Stimulated activated CD8-positive, alpha-beta memory T cell treated with anti-CD3 and anti-CD28 coated beads, Interleukin-2, amount 100 ng/mL, for 1 hour (primary cell): ENCODE results near the gene PROP1.
"Not testable (repeated sequence)": the region's sequence is repeated elsewhere in the genome, so short reads cannot be mapped to it uniquely, and the experiment has no call there.

Source experiments
- DNase-seq, 2 donors: peaks; one replicate each; pipeline ENCODE4 v3.0.0-alpha.2; 2020; ENCODE audit warnings: low read depth in 2 of 2

PROP1 gene

DNA sequence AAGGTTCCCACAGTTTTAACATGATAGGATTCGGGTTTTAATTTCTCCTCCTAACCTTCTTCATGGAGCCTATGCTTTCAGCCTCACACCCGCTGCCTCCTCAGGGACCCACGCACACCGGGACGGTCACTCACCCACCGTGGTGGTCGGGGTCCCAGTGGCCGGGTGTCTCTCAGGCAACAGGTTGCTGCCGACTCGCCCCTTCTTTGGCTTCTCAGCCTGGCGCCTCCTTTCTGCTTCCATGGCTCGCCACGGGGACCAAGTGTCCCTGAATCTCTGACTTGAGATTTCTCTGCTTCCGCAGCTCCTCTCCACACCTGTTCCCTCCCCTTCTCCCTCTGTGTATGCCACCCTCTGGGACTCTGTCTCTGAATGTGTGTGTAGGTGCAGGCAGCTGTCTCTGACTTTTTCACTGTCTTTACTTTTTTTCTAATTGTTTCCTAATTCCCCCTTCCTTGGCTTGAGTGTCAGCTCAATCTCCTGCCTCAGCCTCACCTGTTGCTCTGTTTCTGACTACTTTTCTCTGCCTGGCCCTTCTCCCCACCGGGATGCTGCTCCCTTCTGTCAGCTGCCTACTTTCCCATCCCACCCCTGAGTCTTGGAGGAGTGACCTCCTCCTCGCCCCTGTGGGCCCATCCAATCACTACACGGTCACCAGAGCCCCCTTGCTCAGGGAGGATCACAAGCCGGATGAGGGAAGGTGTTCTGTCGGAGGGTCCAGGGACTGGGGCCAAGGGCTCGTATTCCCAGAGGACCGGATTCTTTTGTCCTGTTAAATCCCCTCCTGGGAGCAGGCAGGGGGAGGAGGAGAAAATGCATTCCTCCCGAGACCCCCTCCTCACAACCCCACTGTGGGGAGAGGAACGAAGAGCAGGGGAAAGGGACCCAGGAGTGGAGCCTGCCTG is at the start of gene PROP1:
Gene PROP1 (minus strand): TSS at position 552 of the 905 bp plus-strand sequence. CDS start 309 bp downstream, at position 243.
- no peak for DNase-seq

DNA sequence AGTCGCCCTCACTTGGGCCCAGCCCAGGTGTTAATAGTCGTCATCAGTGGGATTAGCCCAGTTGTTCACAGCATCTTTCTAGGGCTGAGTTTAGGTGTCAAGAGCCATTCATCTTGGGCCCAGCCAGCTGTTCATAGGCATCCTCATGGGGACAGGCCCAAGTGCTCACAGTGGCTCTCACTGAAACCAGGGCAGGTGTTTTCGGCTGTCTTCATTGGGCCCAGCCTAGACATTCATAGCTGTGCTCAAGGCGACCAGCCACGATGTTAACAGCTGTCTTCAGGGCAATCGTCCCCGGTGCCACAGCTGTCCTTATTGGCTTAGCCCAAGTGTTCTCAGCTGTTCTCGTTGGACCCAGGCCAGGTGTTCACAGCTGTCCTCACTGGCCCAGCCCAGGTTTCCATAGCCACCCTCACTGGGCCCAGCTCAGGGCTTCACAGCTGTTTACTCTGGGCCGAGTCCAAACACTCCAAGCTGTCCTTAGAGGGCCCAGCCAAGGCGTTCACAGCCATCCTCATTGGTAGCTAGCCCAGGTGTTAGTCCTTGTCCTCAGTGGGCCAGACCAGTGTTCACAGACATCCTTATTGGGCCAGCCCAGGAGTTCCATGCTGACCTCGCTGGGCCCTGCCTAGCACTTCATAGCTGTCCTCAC is 23.5 kb upstream of the PROP1 start:
- DNase-seq = not testable (repeated sequence)

DNA sequence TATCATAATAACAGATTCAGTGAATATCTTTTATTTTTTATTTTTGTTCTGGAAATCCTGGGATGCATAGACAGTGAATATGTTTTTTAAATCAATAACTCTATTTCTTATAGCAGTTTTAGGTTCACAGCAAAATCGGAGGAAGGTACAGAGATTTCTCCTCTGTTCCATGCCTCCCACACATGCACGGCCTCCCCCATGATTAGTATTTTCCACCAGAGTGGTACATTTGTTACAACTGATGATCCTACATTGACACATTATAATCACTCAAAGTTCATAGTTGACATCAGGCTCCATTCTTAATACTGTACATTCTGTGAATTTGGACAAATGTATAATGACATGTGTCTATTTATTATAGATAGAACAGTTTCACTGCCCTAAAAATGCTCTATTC is 16.7 kb upstream of the PROP1 start:
- DNase-seq = not testable (repeated sequence)

DNA sequence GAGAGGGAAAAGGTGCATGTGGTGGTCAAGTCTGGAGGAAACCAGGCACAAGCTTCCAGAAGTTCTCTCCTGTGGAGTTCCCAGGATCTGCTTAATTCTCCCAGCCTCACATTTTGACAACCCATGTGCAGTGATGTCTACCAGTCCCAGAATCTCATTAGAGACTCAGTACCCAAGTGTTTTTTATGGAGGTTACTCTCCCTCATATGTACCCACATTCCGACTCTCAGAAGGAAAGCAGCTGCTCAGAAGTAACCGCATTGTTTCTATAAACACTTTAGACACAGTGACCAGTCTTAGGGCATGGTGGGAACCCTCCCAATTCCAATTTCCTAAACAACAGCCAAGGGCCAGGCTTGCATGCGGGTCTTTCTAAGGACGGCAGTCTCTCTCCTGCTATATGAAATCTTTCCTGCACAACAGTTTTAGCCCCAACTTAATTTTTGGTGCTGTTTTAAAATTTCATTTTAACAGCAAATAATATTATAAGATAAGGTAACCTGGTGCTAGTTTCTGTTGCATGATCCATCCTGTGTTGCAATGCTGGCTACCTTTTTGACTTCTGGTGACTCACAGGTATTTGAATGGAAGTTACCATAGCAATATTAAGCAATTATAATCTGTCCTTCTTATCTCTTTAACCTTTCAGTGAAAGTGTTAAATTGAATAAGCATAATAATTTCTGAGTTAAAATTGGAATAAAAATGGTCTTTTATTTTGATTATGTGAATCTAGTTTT is 15.9 kb upstream of the PROP1 start:
- not testable (repeated sequence) for DNase-seq

DNA sequence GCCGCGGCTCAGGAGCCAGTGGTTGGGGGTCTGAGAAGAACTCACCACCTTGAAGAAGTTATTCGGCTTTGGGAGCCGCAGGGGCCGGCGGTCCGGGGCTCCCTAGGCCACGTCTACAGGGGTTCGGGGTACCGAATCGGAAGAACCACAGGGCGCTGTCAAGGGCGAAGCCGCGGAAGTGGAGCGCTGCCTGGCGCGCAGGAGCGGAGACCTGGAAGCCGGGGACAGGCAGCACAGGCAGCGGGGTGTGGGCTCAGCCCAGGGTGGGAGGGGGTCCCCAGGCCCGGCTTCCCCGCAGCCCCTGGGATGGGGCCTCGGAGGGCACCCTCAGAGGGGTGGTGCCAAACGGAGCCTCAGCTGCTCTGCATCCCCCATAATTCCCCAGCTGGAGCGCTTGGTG is 11.2 kb upstream of the PROP1 start:
- not testable (repeated sequence) for DNase-seq

DNA sequence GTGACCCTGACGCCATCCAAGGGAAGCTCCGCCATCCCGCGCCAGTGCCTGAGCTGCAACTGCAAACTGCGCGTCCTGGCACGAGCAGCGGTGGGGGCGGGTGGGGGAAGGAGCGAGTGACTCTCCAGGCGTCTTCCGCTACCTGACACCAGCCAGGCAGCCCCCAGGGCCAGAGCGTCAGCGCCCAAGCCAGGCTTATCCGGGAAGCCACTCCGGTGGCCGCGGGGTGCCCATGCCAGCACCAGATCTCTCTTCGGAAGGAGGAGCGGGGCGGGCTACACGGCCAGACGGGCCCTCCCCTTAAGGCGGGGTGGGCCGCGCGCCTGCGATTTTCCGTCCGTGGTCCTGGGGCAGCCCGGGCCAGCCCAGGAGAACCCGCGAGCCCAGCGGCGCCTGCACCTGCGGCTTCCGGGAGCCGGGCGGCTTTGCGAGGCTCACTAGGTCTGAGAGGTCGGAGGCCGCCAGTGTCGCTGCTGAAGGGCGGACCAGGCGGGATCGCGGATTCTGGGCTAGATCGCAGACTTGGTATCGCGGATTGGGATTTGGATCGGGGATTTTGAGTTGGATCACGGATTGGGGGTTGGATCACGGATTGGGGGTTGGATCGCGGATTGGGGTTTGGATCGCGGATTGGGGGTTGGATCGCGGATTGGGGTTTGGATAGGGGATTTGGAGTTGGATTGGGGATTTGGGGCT is 10.6 kb upstream of the PROP1 start:
- DNase-seq = peak; percentile 13 to 24

DNA sequence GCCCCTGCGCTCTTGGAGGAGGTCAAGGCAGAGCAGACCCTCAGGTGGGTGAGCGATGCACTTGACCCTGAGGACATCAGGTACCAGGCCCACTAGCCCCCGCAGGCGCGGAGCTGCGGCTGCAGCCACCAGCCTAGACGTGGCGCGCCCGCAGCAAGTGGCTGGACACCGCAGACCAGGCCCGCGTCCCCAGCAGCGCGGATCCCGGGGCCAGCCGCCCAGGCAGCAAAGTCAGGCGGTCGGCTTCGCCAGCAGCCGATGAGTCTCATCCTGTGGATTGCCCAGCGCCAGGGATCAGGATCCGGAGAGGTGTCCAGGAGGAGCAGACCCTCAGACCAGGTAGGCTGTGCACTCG is 10.1 kb upstream of the PROP1 start:
- not testable (repeated sequence) for DNase-seq

DNA sequence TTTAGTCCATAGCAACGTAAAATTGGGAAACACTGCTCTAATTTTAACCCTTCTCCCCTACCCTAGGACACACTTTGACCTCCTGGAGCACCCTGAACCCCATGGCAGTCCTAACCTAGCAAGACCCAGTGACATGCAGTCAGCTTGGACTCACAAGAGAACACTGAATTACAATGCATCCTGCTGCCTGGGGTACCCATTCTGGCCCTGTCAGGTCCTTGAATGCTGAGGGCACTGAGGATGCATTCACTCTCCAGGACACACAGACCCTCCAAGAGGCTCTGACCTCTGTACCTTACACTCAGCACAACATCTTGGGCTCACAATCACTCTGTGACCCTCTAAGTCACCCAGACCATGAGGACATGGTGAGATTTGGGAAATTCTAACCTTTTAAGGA is 1.8 kb upstream of the PROP1 start:
- DNase-seq = no peak

DNA sequence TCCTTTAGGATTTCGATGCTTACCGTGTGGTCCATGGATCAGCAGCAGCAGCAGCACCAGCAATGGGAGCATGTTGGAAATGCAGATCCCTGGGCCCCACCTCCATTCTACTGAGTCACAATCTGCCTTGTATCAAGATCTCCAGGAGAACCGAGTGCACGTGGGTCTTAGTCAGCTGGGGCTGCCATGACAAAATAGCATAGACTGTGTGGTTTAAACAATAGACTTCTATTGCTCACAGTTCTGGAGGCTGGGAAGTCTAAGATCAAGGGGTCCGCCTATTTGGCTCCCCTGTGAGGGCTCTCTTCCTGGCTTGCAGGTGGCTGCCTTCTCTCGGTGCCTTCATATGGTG is 1.3 kb upstream of the PROP1 start:
- no peak for DNase-seq

DNA sequence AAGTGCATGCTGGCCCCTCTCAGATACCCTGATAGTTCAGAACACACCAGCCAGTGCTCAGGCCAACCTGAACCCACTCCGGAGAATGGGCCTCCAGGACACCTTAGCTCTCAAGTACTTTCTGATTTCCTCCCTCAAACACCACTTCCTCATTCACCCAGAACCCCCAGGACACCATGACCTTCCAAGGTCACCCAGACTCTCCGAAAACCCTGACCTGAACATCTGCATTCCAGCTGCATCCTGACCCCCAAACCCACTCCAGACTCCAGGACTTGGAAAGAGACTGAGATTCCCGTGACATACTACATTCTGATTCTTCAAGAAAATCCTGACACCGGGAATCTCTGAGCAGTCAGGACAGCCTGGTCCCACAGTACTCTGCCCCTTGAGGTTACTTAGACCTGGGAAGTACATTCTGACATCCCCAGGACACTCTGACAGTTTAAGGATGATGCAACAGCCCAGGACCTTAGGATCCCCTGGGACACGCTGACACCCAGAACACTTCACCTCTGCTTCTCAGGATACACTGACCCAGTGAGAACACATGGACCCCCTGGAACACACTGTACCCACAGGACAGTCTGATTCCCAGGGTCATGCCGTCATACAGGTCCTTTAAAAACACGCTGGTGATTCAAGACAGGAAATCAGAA is 747 bp upstream of the PROP1 start:
- DNase-seq = no peak

DNA sequence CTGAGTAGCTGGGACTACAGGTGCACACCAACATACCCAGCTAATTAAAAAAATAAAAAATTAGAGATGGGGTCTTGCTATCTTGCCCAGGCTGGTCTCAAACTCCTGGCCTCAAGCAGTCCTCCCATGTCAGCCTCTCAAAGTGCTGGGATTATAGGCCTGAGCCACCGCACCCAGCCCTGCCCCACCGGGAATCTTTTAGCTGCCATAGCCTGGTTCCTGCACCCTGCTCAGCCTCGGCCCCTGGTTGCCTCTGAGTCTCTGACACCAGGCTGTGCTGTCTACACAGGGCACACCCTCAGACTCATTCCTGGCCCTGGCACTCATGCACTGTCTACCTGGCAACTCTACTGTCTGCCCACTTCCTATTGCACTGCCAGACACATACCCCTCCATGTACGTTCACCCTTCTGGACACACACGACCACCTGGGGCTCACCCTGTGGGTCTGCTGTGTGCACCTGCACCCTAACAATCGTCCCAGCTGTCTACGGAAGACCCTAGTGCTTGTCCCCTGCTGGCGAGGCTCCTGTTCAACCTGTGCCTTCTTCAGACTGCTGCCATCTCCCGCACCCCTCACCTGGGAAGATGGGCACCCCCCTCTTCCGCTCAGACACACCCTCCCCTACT is 1.4 kb downstream of the PROP1 start:
- no peak for DNase-seq

DNA sequence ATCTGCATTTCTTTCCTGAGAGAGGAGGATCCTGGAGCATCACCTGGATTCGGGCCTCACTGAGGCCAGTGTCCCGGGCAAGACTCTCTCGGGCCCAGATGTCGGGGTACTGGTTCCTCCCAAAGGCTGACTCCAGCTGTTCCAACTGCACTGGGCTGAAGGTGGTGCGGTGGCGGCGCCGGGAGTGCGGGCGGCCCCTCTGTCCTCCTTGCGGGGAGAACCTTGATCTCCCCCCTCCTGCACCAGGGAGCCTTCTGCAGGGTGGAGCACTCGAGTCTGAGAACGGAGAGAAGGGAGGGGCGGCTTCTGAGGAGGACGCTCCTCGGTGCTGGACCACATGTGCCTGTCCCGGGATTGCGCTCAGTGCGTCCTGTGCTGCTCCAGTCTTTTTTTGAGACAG is 2.0 kb downstream of the PROP1 start:
- no peak for DNase-seq

DNA sequence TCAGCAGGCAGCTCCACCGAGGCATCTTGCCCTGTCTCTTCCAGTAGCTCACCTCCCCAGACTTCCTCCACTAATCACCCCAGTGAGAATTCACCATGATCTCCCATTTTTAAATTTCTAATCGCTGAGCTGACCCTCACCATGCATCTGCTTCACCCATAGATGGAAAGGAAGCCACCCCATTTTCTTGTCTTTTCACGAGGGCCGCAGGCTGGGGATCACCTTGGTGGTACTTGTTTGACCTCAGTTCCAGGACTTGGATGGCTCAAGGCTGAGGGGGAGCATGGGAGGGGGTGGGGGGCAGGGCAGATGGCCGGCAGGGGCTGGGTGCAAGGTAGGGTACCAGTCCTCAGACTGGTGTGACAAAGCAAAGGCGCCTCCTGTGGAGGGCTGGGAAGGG is 3.6 kb downstream of the PROP1 start:
- no peak for DNase-seq

DNA sequence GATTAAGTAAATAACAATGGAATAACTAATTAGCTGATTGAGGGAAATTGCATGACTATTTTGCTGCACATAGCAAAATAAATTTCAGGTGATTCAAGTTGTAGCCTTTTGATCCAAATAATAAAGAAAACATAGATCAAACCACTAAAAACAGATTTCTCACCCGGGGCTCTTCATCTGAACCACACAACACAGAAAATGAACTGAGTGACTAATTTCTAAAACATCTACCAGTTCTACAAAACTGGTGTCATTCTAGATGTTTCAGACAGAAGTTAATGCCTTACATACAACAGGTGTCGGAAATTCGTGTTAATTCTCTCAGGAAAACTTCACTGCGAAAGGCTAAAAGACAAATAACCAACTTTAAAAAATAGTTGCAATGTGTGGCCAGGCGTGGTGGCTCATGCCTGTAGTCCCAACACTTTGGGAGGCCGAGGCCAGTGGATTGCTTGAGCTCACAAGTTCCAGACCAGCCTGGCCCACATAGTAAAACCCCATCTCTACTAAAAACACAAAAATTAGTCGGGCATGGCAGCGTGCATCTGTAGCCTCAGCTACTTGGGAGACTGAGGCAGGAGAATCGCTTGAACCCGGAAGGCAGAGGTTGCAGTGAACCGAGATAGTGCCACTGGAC is 6.9 kb downstream of the PROP1 start:
- no peak for DNase-seq

DNA sequence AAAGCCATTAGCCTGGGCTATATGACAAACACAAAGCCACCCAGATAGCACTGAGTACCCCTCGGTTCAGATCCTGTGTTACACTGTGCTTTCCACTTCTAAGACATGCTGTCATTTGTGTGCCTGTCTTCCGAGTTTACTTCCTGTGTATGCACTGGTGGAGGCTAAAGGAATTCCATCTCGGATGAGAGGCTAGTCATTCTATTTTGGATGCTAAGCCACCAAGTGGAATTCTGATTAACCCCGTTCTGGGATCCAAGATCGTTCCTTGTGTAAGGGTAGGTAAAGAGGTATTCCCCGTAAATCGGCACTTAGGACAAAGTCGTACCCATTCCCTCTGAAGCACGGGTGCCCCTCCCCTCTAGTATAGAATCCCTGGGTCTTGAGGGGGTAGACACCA is 8.7 kb downstream of the PROP1 start:
- DNase-seq = no peak

DNA sequence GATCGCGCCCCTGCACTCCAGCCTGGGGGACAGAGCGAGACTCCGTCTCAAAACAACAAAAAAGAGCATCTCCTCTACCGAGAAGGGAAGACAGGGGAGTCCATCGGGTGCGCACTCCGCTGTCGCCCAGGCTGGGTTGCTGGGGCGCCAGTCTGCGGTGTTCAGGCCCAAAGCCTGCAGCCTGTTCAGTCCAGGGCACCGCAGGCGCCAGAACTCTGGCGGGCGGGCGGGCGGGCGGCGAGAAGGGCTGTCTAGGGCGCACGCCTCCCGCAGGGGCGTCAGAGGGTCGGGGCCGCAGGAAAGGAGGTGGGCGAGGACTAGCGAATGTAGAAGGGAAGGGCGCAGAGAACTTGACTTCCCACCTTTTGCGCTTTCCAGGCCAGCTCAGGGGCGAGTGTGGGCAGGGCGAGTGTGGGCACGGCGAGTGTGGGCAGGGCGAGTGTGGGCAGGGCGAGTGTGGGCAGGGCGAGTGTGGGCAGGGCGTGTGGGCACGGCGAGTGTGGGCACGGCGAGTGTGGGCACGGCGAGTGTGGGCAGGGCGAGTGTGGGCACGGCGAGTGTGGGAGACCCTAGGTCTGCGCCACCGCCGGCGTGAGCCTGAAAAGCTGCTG is 10.5 kb downstream of the PROP1 start:
- no peak for DNase-seq

DNA sequence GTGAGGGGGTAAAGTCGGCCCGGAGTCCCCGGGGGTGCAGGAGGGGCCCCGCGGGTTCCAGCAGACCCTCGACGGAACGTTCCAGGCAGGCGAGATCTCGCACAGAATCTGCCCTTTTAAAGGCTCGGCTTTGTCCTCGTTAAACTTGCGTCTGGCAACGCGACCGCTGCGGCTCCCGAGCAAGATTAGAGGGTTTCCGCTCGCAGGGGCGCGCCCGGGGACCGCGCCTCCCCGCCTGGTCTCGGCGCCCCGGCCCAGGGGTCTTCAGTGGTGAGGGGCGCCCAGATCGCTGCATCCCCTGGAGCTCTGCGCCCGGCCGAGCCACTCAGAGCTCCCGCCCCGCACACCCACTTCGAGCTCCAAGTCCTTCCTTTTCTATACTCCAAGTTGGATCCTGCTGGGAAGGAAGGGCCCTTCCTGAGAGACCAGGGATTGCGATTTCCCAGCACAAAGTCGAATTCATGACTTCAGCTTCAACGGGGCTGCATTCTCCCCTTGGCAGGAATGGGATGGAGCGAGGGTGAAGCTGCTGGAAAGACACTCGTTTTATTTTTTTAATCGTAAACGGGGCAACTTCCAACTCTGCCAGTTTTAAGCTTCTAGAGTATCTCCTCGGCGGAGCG is 11.3 kb downstream of the PROP1 start:
- DNase-seq = no peak

DNA sequence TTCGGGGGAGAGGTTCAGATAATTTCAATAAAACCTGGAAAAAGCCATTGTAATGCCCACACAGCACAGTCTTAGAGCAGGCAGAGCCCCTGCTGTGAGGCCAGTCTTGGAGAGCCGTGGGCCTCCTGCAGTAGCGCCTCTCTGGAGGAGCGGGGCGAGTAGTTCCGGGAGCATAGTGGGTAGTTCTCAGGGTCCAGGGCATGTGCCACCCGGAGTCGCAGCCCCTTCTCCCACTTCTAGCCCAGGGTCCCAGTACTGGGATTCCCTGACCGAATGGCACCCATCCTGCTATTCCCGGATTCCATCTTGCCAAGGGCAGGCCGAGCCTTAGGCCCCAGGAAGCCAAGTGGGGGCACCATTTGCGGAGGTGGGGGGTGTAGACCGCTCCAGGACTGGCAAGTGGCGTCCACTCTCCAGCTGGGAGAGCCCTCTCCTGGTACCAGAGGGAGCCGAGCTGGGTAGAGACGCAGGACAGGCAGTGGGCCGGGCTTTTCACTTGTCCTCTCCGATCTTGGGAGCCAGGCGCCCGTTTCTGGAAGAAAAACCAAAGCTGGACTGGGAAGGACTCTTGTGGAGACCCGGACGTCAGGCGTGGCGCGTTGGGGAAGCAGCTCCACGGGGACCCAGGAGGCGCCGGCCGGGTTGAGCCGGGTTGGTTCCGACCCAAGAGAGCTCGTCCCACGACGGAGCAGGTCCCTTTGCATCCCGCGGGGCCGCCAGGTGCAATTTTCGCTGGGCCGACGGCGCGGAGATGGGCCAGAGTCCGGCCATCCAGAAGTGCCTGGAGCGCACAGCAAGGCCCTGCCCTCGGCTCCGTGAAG is 12.1 kb downstream of the PROP1 start:
- DNase-seq = no peak

DNA sequence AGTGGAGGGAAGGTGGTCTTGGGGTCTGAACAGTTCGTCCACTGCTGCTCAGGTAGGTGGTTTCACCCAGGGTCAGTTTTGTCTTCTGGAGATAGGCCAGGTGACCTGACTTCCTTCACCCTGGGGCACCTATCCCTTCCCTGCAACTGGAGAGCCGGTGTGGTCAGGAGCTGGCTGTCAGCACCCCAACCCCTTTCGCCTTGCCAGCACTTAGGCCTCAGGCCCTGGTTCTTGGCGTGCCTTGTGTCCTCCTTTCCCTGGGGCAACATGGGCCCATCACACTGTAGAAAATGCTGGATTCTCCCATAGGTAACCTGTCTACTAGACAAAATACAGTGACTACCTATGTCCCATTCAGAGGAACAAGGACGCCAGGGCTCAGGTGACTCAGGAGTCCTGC is 13.1 kb downstream of the PROP1 start:
- no peak for DNase-seq
